NB4 (cell line): Measurements from ENCODE around the gene SRMS.

Experiments used
- MYC ChIP-seq: IDR thresholded peaks from 2 replicates; pipeline ENCODE4 v1.6.1; 2011; ENCODE audit warnings: low read depth, low read length
- POLR2A ChIP-seq: IDR thresholded peaks from 2 replicates; pipeline ENCODE4 v1.6.1; 2011; ENCODE audit warnings: mild to moderate bottlenecking; ENCODE audit not compliant: insufficient read length; ENCODE audit errors: extremely low read depth
- TF ChIP-seq, protein P1 (sequence below): IDR thresholded peaks from one replicate; pipeline ENCODE4 v1.5.1; 2012; ENCODE audit warnings: low read depth, low read length
- TF ChIP-seq, protein P2 (sequence below): IDR thresholded peaks from 2 replicates; pipeline ENCODE4 v1.6.1; 2011; ENCODE audit warnings: low read depth, low read length

DNA sequence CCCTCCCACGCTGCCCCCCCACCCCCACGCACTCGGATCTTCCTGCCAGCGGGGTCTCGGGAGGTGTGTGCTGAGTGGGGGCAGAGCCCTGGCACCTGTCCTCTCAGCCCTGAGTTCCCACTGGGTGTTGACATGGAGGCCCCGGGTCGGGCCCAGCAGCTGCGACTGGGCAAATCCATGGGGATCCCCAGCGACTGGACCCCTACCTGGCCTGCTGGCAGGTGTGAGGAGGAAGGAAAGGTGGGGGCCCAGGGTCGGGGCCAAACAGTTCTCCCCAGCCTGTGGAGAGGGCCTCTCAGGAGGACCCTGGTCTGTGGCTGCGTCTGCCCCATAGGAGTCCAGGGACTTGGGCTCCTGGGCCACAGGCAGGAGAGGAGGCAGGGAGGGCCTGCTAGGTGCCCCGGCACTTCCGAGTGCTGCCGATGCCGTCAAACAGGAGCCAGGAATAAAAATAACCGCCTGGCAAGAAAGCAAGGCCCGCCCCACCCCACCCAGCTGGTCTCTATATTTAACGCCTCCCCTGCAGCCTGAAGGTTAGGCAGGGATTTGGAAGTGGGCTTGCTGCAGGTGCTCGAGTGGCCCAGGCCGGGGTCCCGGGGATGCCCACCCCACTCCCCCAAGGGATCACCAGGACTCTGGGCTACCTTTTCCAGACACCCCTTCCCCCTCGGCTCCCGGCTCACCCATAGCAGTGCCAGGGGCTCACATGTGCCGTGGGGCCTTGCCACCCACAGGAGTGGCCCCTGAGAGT, 47.2 kb downstream of the SRMS start:
- TF ChIP-seq, protein P1, sequence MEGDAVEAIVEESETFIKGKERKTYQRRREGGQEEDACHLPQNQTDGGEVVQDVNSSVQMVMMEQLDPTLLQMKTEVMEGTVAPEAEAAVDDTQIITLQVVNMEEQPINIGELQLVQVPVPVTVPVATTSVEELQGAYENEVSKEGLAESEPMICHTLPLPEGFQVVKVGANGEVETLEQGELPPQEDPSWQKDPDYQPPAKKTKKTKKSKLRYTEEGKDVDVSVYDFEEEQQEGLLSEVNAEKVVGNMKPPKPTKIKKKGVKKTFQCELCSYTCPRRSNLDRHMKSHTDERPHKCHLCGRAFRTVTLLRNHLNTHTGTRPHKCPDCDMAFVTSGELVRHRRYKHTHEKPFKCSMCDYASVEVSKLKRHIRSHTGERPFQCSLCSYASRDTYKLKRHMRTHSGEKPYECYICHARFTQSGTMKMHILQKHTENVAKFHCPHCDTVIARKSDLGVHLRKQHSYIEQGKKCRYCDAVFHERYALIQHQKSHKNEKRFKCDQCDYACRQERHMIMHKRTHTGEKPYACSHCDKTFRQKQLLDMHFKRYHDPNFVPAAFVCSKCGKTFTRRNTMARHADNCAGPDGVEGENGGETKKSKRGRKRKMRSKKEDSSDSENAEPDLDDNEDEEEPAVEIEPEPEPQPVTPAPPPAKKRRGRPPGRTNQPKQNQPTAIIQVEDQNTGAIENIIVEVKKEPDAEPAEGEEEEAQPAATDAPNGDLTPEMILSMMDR, result no peak
- TF ChIP-seq POLR2A (no peak), MYC (no peak)
- TF ChIP-seq, protein P2, sequence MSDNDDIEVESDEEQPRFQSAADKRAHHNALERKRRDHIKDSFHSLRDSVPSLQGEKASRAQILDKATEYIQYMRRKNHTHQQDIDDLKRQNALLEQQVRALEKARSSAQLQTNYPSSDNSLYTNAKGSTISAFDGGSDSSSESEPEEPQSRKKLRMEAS, result no peak
